Astrocyte of the spinal cord (primary cell): Measurements from ENCODE around the gene ZNF253.
"Not testable (repeated sequence)": the region's sequence is repeated elsewhere in the genome, so short reads cannot be mapped to it uniquely, and the experiment has no call there.

Experiments
- DNase-seq: peaks from one replicate; pipeline ENCODE4 v3.0.0; 2011; ENCODE audit warnings: low read depth, low spot score
- H3K4me3 ChIP-seq: 2 replicates; pipeline ENCODE4 v1.5.1; 2011; ENCODE audit warnings: low read depth, mild to moderate bottlenecking, low read length, moderate library complexity
- CTCF ChIP-seq: IDR thresholded peaks from 2 replicates; pipeline ENCODE4 v1.5.1; 2012; ENCODE audit warnings: low read depth, mild to moderate bottlenecking, low read length, inconsistent platforms
- in situ Hi-C: cut with HindIII; loops from 2 replicates; pipeline ENCODE4 v1.10.0; 2017; ENCODE audit warnings: low sequenced_read_pairs

ZNF253 gene

GRCh38 chr19:19823916-19824315 lies 41.8 kb upstream of the ZNF253 start:
- no peak for DNase-seq
- in situ Hi-C loops: no loop called here
- no peak overlapping the region for H3K4me3 ChIP-seq
- no peak for TF ChIP-seq CTCF

- DNase-seq: no peak
- in situ Hi-C loops: no loop called here
- no peak overlapping the region for H3K4me3 ChIP-seq
- TF ChIP-seq CTCF: no peak
Measured at GRCh38 chr19:19826875-19827274, 38.8 kb upstream of the ZNF253 start.

GRCh38 chr19:19835560-19836038 lies 30.1 kb upstream of the ZNF253 start:
- no peak for TF ChIP-seq CTCF
- DNase-seq: no peak
- in situ Hi-C loops: no loop called here
- no peak overlapping the region for H3K4me3 ChIP-seq

- in situ Hi-C loops: no loop called here
- no peak for TF ChIP-seq CTCF
- no peak overlapping the region for H3K4me3 ChIP-seq
- DNase-seq: no peak
Measured at GRCh38 chr19:19847781-19848180, 17.9 kb upstream of the ZNF253 start.

GRCh38 chr19:19849056-19849455 lies 16.6 kb upstream of the ZNF253 start:
- in situ Hi-C loops: no loop called here
- no peak overlapping the region for H3K4me3 ChIP-seq
- TF ChIP-seq CTCF: no peak
- DNase-seq: no peak

GRCh38 chr19:19851740-19852139 lies 13.9 kb upstream of the ZNF253 start:
- in situ Hi-C loops, DNase-seq, H3K4me3 ChIP-seq: not testable (repeated sequence)

GRCh38 chr19:19858751-19859150 lies 6.9 kb upstream of the ZNF253 start:
- no peak for TF ChIP-seq CTCF
- in situ Hi-C loops: no loop called here
- H3K4me3 ChIP-seq: no peak overlapping the region
- no peak for DNase-seq
